ENCODE results near the gene PLCXD1. TPM values are rescaled to one million over a fixed set of nuclear protein-coding genes. Genes with fewer than 3 reads are reported as not detected.
"Not testable (repeated sequence)": the region's sequence is repeated elsewhere in the genome, so short reads cannot be mapped to it uniquely, and the experiment has no call there.

The PLCXD1 gene
- total RNA-seq, 2 donors from 2014 or later, result 12.9 to 20.8 TPM

- TF ChIP-seq POLR2AphosphoS5 (IDR thresholded peaks at IDR 0.05) (no peak), POLR2A (IDR thresholded peaks at IDR 0.05) (no peak)
- TF ChIP-seq, protein P1, sequence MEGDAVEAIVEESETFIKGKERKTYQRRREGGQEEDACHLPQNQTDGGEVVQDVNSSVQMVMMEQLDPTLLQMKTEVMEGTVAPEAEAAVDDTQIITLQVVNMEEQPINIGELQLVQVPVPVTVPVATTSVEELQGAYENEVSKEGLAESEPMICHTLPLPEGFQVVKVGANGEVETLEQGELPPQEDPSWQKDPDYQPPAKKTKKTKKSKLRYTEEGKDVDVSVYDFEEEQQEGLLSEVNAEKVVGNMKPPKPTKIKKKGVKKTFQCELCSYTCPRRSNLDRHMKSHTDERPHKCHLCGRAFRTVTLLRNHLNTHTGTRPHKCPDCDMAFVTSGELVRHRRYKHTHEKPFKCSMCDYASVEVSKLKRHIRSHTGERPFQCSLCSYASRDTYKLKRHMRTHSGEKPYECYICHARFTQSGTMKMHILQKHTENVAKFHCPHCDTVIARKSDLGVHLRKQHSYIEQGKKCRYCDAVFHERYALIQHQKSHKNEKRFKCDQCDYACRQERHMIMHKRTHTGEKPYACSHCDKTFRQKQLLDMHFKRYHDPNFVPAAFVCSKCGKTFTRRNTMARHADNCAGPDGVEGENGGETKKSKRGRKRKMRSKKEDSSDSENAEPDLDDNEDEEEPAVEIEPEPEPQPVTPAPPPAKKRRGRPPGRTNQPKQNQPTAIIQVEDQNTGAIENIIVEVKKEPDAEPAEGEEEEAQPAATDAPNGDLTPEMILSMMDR (IDR thresholded peaks at IDR 0.05), result no peak
- Histone ChIP-seq H3K4me1 (replicated peaks) (no peaks in the 10 kb centered on the region), H3K36me3 (no peaks in the 10 kb centered on the region), H3K9me3 (no peaks in the 10 kb centered on the region), H3K4me3 (no peak overlapping the region), H3K27ac (no peak overlapping the region), H3K27me3 (replicated peaks; ENCODE audit: insufficient read depth) (no peaks in the 10 kb centered on the region)
- no peak for DNase-seq (ENCODE audit: low spot score)
- WGBS, result 82% methylated on average over 8 of the region's 8 CpGs
- intact Hi-C loops (cut with DNase I), result no loop called here
These were observed 19.2 kb downstream of the PLCXD1 start for GRCh38 chrX:300334-300733.

DNA sequence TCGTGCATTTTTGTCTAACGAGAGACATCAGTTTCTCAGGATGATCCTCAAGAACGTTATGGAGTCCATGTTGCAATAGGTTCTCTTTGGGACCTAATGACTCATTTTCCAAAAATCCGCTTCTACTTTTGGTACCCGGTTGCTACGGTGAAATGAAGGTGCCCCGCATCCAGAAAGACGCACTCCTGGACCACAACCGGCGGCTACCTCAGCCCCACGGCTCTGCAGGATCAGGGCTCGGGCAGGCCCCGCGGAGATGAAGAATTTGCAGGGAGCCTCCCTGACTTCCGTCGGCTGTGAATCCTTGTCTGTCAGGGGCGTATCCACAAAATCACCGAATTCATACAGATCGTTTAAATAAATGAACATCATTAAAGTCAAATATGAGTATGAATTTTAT, 21.8 kb downstream of the PLCXD1 start:
- Histone ChIP-seq H3K4me1 (replicated peaks) (no peaks in the 10 kb centered on the region), H3K9me3 (no peaks in the 10 kb centered on the region), H3K27ac (no peak overlapping the region), H3K27me3 (replicated peaks; ENCODE audit: insufficient read depth) (no peaks in the 10 kb centered on the region), H3K36me3 (peaks cover 4 to 10% of the 10 kb centered on the region in 2 donors), H3K4me3 (no peak overlapping the region)
- no peak for TF ChIP-seq POLR2AphosphoS5 (IDR thresholded peaks at IDR 0.05)
- TF ChIP-seq, protein P1 (IDR thresholded peaks at IDR 0.05), result no peak
- intact Hi-C loops (cut with DNase I), result no loop called here
- DNase-seq (ENCODE audit: low spot score), result no peak
- 95% methylated on average over 19 of the region's 19 CpGs for WGBS

- intact Hi-C loops (cut with DNase I); H3K27ac ChIP-seq; H3K4me3 ChIP-seq; H3K27me3 ChIP-seq (replicated peaks; ENCODE audit: insufficient read depth); DNase-seq (ENCODE audit: low spot score); H3K4me1 ChIP-seq (replicated peaks); H3K9me3 ChIP-seq: not testable (repeated sequence)
- H3K36me3 ChIP-seq, result peaks cover 4 to 11% of the 10 kb centered on the region in 2 donors
- WGBS, result 89% methylated on average over 12 of the region's 12 CpGs
These were observed 24.8 kb downstream of the PLCXD1 start for GRCh38 chrX:305781-306613.

DNA sequence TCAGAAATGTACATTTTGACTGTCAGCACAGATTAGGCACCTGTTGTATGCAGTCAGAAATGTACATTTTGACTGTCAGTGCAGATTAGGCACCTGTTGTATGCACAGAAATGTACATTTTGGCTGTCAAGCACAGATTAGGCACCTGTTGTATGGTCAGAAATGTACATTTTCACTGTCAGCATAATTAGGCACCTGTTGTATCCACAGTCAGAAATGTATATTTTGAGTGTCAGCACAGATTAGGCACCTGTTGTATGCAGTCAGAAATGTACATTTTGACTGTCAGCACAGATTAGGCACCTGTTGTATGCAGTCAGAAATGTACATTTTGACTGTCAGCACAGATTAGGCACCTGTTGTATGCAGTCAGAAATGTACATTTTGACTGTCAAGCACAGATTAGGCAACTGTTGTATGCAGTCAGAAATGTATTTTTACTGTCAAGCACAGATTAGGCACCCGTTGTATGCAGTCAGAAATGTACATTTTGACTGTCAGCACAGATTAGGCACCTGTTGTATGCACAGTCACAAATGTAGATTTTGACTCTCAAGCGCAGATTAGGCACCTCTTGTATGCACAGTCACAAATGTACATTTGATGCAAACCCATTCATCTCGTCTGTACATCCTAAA, 25.6 kb downstream of the PLCXD1 start:
- H3K9me3 ChIP-seq; H3K4me3 ChIP-seq; H3K4me1 ChIP-seq (replicated peaks); H3K27ac ChIP-seq; DNase-seq (ENCODE audit: low spot score); intact Hi-C loops (cut with DNase I); H3K27me3 ChIP-seq (replicated peaks; ENCODE audit: insufficient read depth): not testable (repeated sequence)
- H3K36me3 ChIP-seq, result peaks cover 4 to 11% of the 10 kb centered on the region in 2 donors
- WGBS, result 98% methylated on average over 3 of the region's 3 CpGs

GRCh38 chrX:307261-308111, 26.3 kb downstream of the PLCXD1 start:
- WGBS, result 94% methylated on average over 33 of the region's 58 CpGs
- no peak for TF ChIP-seq POLR2AphosphoS5 (IDR thresholded peaks at IDR 0.05)
- TF ChIP-seq, protein P1 (IDR thresholded peaks at IDR 0.05), result no peak
- TF ChIP-seq POLR2A (IDR thresholded peaks at IDR 0.05), result no peak

More at GRCh38 chrX:307261-308111, 26.3 kb downstream of the PLCXD1 start:
- intact Hi-C loops (cut with DNase I), result no loop called here
- H3K9me3 ChIP-seq, result no peaks in the 10 kb centered on the region
- no peak for DNase-seq (ENCODE audit: low spot score)
- peaks cover 4 to 11% of the 10 kb centered on the region in 2 donors for H3K36me3 ChIP-seq
- H3K27me3 ChIP-seq (replicated peaks; ENCODE audit: insufficient read depth), result no peaks in the 10 kb centered on the region
- no peak overlapping the region for H3K4me3 ChIP-seq
- no peak overlapping the region for H3K27ac ChIP-seq
- no peaks in the 10 kb centered on the region for H3K4me1 ChIP-seq (replicated peaks)

Measured in prostate gland (tissue), 2 donors.